Right cardiac atrium (tissue), 5 donors: ENCODE results near the gene RAPGEFL1. TPM values are rescaled to one million over a fixed set of nuclear protein-coding genes. Genes with fewer than 3 reads are reported as not detected.
A peak's percentile ranks its signal among the peaks of the same experiment; 100 is the strongest.

Source experiments
- ATAC-seq, 2 donors: fragments of 200-7000 bp; cut with Tn5 transposase; one replicate each; pipeline versions ENCODE4 v1.8.0 to v1.9.1; 2020; ENCODE audit warnings: moderate library complexity in 2 of 2, mild to moderate bottlenecking in 1 of 2
- DNase-seq, 3 donors: peaks; one replicate each; pipeline ENCODE4 v3.0.0-alpha.2; 2020
- H3K27ac ChIP-seq: one replicate; pipeline ENCODE4 v1.5.1; 2013; ENCODE audit warnings: mild to moderate bottlenecking, low read length, control low read depth, moderate library complexity
- H3K27me3 ChIP-seq: one replicate; pipeline ENCODE4 v1.6.1; 2013; ENCODE audit not compliant: control insufficient read depth, insufficient read depth
- H3K4me1 ChIP-seq: one replicate; pipeline ENCODE4 v1.6.1; 2013; ENCODE audit warnings: low read length; ENCODE audit not compliant: control insufficient read depth, insufficient read depth
- H3K4me3 ChIP-seq: one replicate; pipeline ENCODE4 v1.5.1; 2013; ENCODE audit warnings: low read length, control low read depth
- H3K9me3 ChIP-seq: one replicate; pipeline ENCODE4 v1.6.1; 2013; ENCODE audit warnings: low read length; ENCODE audit not compliant: control insufficient read depth
- WGBS: extraction: QIAGEN DNeasy Blood & Tissue Kit; methylation state at CpG from one replicate; pipeline ENCODE4 v1.1.7; 2013; 5-methylcytosine and 5-hydroxymethylcytosine counted together
- intact Hi-C, 4 donors: fragments of 100-400 bp; cut with DNase I; formaldehyde crosslinking; loops; one replicate each; pipeline versions ENCODE4 v1.11.0 to v1.14.0; 2022 to 2023
- polyA plus RNA-seq: library from polyadenylated mRNA; stranded (reverse); fragments of 200-250 nt; gene quantifications from one replicate; pipeline ENCODE4 v1.2.3, GENCODE V29; 2013
- total RNA-seq, 4 donors: library from RNA; stranded (reverse); fragmentation: NEBNext Ultra II Directional; extraction: Animal tissue kit (Norgen Biotek cat#: 25700); gene quantifications; one replicate each; pipeline ENCODE4 v1.2.1, GENCODE V29; 2021
- donor health status: healthy with polysubstance abuse.
- donor health status: DM: no; HTN: yes; CAD: no.
- donor health status: DM: no; HTN: no; CAD: no.
- donor health status: DM: no; HTN: yes; CAD: no; lungs with severe emphysema.
- donor health status: DM: yes; HTN: yes; CAD: no.

Gene RAPGEFL1
- total and polyA plus RNA-seq, 5 donors, result 2.7 to 5.6 (median 3.8) TPM

- DNase-seq, result no peak
- no peak for ATAC-seq
- Histone ChIP-seq H3K27ac (no peak overlapping the region), H3K4me1 (no peaks in the 10 kb centered on the region), H3K27me3 (no peaks in the 10 kb centered on the region), H3K9me3 (no peaks in the 10 kb centered on the region), H3K4me3 (no peak overlapping the region)
- 65% methylated on average over 7 of the region's 7 CpGs for WGBS
- intact Hi-C loops, result loop anchor here in 1 of 4 donors (10.0 kb wide), 1 partner anchor 127 kb away; no protein-coding TSS in a partner anchor
Measured at GRCh38 chr17:40151414-40151963, 25.8 kb upstream of the RAPGEFL1 start.

DNA sequence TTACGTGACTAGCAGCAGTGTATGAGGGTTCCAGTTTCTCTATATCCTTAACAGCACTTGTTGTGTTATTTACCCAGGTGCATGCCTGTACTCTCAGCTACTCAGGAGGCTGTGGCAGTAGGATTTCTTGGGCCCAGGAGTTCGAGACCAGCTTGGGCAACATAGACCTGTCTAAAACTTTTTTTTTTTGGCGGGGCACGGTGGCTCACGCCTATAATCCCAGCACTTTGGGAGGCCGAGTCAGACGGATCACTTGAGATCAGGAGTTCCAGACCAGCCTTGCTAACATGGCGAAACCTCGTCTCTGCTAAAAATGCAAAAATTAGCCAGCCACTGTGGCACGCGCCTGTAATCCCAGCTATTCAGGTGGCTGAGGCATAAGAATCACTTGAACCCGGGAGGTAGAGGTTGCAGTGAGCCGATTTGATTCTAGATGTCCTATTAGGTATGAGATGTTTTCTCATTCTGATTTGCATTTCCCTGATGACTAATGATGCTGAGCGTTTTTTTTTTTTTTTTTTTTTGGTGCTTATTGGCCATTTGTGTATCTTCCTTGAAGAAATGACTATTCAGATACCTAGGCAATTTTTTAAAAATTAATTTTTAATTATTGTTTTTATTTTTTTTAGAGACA, 23.6 kb upstream of the RAPGEFL1 start:
- intact Hi-C loops, result loop anchor here in 1 of 4 donors (10.0 kb wide), 1 partner anchor 129 kb away; no protein-coding TSS in a partner anchor

DNA sequence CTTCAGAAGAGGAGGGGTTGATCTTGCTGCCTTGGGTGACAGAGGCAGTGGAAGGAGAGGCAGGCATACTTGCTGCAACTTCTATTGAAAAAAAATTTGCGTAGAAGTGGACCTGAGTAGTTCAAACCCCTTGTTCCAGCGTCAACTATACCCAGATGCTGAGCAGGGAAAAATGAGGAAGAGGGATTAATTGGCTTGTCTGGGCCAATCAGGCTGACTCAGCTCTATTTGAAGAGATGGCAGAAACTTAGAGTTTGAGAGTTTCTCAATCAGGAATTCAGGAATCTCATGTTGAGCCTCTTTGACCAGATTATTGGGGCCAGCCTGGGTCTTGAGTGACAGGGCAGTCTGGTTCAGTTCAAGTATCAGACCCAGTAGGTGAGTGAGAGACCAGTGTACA, 19.3 kb upstream of the RAPGEFL1 start:
- DNase-seq (no peak), ATAC-seq (no peak)
- no peaks in the 10 kb centered on the region for H3K27me3 ChIP-seq
- H3K4me1 ChIP-seq, result peaks cover 5% of the 10 kb centered on the region
- intact Hi-C loops, result loop anchor here in 1 of 4 donors (10.0 kb wide), 1 partner anchor 133 kb away; no protein-coding TSS in a partner anchor
- H3K9me3 ChIP-seq, result no peaks in the 10 kb centered on the region
- no peak overlapping the region for H3K27ac ChIP-seq
- no peak overlapping the region for H3K4me3 ChIP-seq
- WGBS, result 80% methylated on average over 2 of the region's 2 CpGs

More for the DNA sequence above, 23.6 kb upstream of the RAPGEFL1 start:
- DNase-seq (no peak), ATAC-seq (no peak)
- Histone ChIP-seq H3K27me3 (no peaks in the 10 kb centered on the region), H3K4me3 (no peak overlapping the region), H3K9me3 (no peaks in the 10 kb centered on the region), H3K4me1 (peaks cover 5% of the 10 kb centered on the region), H3K27ac (no peak overlapping the region)
- 85% methylated on average over 14 of the region's 14 CpGs for WGBS

DNA sequence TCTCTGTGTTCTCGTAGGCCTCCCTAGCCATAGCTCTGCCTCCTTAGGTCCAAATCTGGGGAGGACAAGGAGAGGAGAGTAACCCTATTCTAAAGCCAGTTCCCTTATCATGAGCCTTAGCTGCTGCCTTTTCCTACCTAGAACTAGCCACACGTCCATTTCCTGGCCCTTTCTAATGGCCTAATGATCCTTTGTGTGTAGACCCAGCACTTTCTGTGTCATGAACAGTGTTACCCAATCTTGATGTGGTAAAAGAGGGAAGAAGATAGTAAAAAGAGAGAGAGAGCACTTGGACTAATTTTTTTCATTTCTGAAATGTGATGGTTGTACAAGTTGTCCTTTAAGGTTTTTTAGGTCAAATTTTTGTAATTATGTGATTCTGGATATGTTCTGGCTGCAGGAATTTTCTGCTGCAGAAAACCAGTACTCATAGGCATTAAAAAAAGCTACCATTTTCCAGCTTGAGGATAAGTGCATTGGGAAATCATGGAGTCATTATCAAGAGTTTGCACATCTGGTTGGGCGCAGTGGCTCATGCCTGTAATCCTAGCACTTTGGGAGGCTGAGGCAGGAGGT, 18.7 kb upstream of the RAPGEFL1 start:
- WGBS, result 75% methylated on average over 3 of the region's 3 CpGs
- no peak for DNase-seq
- no peak overlapping the region for H3K4me3 ChIP-seq
- peaks cover 5% of the 10 kb centered on the region for H3K4me1 ChIP-seq
- H3K9me3 ChIP-seq, result no peaks in the 10 kb centered on the region
- no peaks in the 10 kb centered on the region for H3K27me3 ChIP-seq
- ATAC-seq, result peak in 1 of 2 donors; percentile 36
- intact Hi-C loops, result loop anchor here in 1 of 4 donors (10.0 kb wide), 1 partner anchor 134 kb away; no protein-coding TSS in a partner anchor
- H3K27ac ChIP-seq, result no peak overlapping the region

DNA sequence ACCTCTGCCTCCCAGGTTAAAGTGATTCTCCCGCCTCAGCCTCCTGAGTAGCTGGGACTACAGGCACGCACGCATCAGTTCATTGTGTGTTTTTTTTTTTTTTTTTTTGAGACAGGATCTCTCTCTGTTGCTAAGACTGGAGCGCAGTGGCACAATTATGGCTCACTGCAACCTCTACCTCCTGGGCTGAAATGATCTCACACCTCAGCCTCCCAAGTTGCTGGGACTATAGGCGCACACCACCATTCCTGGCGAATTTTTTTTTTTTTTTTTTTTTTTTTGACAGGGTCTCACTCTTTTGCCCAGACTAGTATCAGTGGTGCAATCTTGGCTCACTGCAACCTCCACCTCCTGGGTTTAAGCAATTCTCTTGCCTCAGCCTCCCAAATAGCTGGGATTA, 17.8 kb upstream of the RAPGEFL1 start:
- Histone ChIP-seq H3K27ac (no peak overlapping the region), H3K4me3 (no peak overlapping the region), H3K27me3 (no peaks in the 10 kb centered on the region), H3K4me1 (peaks cover 5% of the 10 kb centered on the region), H3K9me3 (no peaks in the 10 kb centered on the region)
- 80% methylated on average over 6 of the region's 6 CpGs for WGBS
- DNase-seq (no peak), ATAC-seq (no peak)
- intact Hi-C loops, result loop anchor here in 1 of 4 donors (10.0 kb wide), 1 partner anchor 135 kb away; no protein-coding TSS in a partner anchor

GRCh38 chr17:40167685-40168261, 9.5 kb upstream of the RAPGEFL1 start:
- no peaks in the 10 kb centered on the region for H3K4me1 ChIP-seq
- 83% methylated on average over 3 of the region's 3 CpGs for WGBS
- no peak overlapping the region for H3K4me3 ChIP-seq
- DNase-seq (no peak), ATAC-seq (no peak)
- H3K27ac ChIP-seq, result peak overlapping the region; percentile 64
- intact Hi-C loops, result loop anchor here in 3 of 4 donors (5.0 to 10.0 kb wide), 3 partner anchors 55 to 153 kb away; partner anchors contain the start of gene CSF3 (in 2 of the 3)
- H3K9me3 ChIP-seq, result no peaks in the 10 kb centered on the region
- no peaks in the 10 kb centered on the region for H3K27me3 ChIP-seq

GRCh38 chr17:40168262-40168832, 8.9 kb upstream of the RAPGEFL1 start:
- intact Hi-C loops, result loop anchor here in 3 of 4 donors (5.0 to 10.0 kb wide), 3 partner anchors 56 to 154 kb away; partner anchors contain the start of gene CSF3 (in 2 of the 3)
- WGBS, result 38% methylated on average over 11 of the region's 11 CpGs
- Histone ChIP-seq H3K4me1 (no peaks in the 10 kb centered on the region), H3K4me3 (no peak overlapping the region), H3K9me3 (no peaks in the 10 kb centered on the region), H3K27ac (peak overlapping the region; percentile 64), H3K27me3 (no peaks in the 10 kb centered on the region)
- DNase-seq, result no peak
- ATAC-seq, result peak; percentile 54 to 64

- DNase-seq (no peak), ATAC-seq (no peak)
- Histone ChIP-seq H3K4me3 (no peak overlapping the region), H3K27ac (no peak overlapping the region), H3K27me3 (no peaks in the 10 kb centered on the region), H3K9me3 (no peaks in the 10 kb centered on the region), H3K4me1 (no peaks in the 10 kb centered on the region)
- intact Hi-C loops, result no loop called here
- WGBS, result 89% methylated on average over 2 of the region's 2 CpGs
Measured at GRCh38 chr17:40170325-40170724, 6.9 kb upstream of the RAPGEFL1 start.

- Histone ChIP-seq H3K27me3 (no peaks in the 10 kb centered on the region), H3K4me3 (no peak overlapping the region), H3K27ac (no peak overlapping the region), H3K4me1 (no peaks in the 10 kb centered on the region), H3K9me3 (no peaks in the 10 kb centered on the region)
- WGBS, result 90% methylated on average over 1 of the region's 1 CpG
- DNase-seq (no peak), ATAC-seq (no peak)
- intact Hi-C loops, result no loop called here
Measured at GRCh38 chr17:40171750-40172149, 5.5 kb upstream of the RAPGEFL1 start.

DNA sequence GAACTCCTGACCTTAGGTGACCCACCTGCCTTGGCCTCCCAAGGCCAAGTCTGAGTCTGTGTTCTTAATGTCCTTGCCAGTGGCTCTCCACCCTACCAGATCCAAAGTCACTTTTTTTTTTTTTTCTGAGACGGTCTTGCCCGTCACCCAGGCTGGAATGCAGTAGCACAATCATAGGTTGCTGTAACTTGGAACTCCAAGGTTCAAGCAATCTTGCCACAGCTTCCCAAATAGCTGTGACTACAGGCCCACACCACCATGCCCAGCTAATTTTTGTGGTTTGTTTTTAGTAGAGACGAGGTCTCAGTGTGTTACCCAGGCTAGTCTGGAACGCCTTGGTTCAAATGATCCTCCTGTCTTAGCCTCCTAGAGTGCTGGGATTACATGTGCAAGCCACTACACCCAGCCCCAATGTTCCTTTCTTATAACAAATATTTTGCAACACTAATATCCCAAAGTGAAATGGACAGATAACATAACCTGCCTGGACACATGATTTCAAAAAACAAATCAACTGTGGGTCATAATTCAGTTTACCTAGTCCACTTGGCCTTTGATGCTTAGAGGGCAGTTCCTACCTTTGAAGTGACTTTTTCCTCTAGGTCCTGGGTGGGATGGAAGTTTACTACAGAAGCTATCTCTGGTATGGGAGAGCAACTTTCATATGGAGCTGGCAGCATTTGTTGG, 4.0 kb upstream of the RAPGEFL1 start:
- intact Hi-C loops, result no loop called here
- Histone ChIP-seq H3K4me3 (no peak overlapping the region), H3K27me3 (no peaks in the 10 kb centered on the region)

More for the DNA sequence above, 4.0 kb upstream of the RAPGEFL1 start:
- WGBS, result 89% methylated on average over 4 of the region's 4 CpGs
- ATAC-seq (no peak), DNase-seq (no peak)
- Histone ChIP-seq H3K27ac (no peak overlapping the region), H3K4me1 (no peaks in the 10 kb centered on the region), H3K9me3 (no peaks in the 10 kb centered on the region)
